Natural killer cell (primary cell): ENCODE results near the gene SESN1. TPM values are rescaled to one million over a fixed set of nuclear protein-coding genes. Genes with fewer than 3 reads are reported as not detected.

Experiments
- total RNA-seq, 4 donors: library from RNA; stranded (reverse); fragments of 120-200 nt in 1 of 4; gene quantifications; one replicate each; pipeline versions ENCODE4 v1.2.3 to v1.2.4, GENCODE V29; 2013 to 2022

SESN1 gene
- total RNA-seq, 3 donors from 2014 or later (not counting 1 experiment from before 2014, with no cell fraction given), result 52.9 to 106 (median 68.9) TPM

Other genes starting within 250 kb of the SESN1 start
- 10 to 100 TPM in 1 of 3 donors, 1 to 10 TPM in 2; 9.4 to 13.8 (median 9.7) TPM for gene ARMC2, start 246.4 kb downstream of the SESN1 start, total RNA-seq
- 10 to 100 TPM in 1 of 3 donors, 1 to 10 TPM in 2; 8.9 to 12.5 (median 9.2) TPM for gene CEP57L1, start 661 bp upstream of the SESN1 start, total RNA-seq